GM12865 (cell line): Measurements from ENCODE around the gene PPP1R36.

Source experiments
- DNase-seq: peaks from one replicate; pipeline ENCODE4 v3.0.0; 2010; ENCODE audit warnings: low read depth
- H3K4me3 ChIP-seq: 2 replicates; pipeline ENCODE4 v1.5.1; 2011; ENCODE audit warnings: mild to moderate bottlenecking, low read depth, low read length, control low read depth
- CTCF ChIP-seq: IDR thresholded peaks from 2 replicates; pipeline ENCODE4 v1.5.1; 2011; ENCODE audit warnings: low read length, control low read depth, low read depth, inconsistent platforms; ENCODE audit not compliant: insufficient read depth; ENCODE audit errors: missing control alignments

Gene PPP1R36

DNA sequence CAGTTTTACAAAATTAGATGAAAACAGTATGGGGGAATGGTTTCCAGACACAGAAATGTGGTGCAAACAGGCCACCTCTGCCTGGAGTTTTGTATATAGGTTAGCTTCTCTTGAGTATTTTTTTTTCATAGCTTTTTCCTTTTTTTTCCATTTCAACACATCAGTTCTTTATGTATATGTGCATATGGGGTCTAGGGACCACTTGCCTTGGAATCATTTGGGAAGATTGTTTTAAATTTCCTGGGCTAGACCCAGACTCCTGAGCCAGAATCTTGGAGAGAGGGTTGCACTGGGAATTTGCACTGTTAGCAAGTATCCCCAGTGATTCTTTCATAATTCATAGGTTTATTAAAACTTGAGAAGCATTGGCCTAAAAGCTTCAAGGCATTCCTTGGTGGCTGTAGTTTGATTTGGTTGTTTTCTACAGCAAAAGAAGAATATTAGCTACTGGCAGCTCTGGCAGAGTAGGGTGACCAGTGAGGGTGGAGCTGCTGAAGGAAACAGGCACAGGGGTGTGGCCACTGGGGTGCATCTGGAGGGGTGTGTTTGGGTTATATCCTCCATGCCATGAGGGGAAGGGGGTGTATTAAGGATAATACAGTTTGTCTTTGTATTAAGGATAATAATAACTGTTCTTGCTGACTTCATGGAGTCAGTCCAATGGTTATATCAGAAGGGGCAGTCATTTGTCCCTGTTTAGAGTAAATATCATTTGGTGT lies 22.8 kb downstream of the PPP1R36 start:
- no peak for DNase-seq
- no peak for TF ChIP-seq CTCF
- no peak overlapping the region for H3K4me3 ChIP-seq

DNA sequence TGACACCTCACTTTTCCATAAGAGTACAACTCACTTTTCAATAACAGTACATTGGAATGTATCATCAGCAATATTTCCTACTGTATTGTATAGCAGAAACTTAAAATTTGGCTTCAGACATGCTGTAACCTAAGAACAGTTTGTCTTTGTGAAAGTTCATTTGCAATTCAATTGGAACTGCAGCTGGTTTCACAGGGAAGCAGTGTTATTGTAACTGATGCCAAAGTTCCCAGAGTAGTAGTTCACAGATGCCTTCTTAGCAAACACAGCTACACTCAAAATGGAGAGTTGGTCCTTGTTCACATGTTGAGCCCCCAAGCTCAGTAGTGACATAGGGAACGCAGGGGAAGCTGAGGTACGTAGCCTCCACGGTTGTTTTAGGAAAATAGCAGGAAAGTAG lies 23.3 kb downstream of the PPP1R36 start:
- no peak overlapping the region for H3K4me3 ChIP-seq
- no peak for TF ChIP-seq CTCF
- no peak for DNase-seq

DNA sequence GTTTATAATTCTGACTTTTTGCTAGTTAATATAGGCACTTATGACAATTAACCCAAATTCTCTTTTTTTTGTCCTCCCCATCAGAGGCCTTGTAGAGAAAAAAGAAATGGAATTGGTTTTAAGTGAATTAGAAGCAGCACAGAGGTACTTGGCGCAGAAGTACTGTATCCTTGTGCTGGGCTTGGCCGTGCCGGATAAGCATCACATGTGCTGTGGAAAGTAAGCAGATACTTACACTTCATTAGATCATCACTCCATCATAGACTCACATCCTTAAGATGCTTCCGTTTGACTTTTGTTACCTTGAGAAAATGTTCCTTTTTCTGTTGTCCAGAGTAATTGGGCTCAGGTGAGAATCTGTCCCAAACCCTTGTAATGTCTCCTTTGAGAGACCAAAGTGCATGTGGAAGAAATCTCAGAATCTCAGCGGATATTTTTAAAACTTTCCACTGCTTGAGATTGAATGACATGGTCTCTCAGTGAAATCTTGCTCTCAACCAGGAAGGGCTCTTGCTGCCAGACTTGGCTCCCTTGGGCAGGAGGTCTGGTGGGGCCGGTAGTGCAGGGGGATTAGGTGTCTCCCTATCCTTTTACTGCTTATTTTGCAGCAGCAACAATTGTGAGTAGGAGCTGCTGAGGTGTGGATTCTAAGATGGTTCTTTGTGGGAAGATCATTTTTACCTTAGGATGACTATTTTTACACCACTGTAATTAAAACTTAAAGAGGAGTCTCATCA lies 24.8 kb downstream of the PPP1R36 start:
- TF ChIP-seq CTCF, result no peak
- no peak overlapping the region for H3K4me3 ChIP-seq

DNA sequence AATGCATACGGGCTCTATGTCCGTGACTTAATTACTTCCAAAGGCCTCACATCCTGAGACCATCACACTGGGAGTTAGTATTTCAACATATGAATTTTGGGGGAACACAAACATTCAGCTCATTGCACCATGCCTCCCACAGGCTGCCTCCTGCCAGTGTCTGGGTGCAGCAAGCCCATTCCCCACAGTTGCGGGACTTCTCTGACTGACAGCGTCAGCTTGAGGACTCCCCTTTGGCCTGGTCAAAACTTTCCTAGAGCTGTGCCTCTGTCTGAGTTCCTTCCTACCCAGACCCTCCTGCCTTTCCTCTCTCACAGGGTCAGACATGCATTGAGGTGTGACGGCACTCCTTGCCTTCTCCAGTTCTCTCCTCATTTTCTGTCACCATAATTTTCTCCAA lies 27.4 kb downstream of the PPP1R36 start:
- no peak overlapping the region for H3K4me3 ChIP-seq
- TF ChIP-seq CTCF, result no peak
- no peak for DNase-seq

More for the DNA sequence above, 24.8 kb downstream of the PPP1R36 start:
- DNase-seq, result no peak

GRCh38 chr14:64580467-64580866 lies 30.7 kb downstream of the PPP1R36 start:
- DNase-seq, result no peak
- no peak overlapping the region for H3K4me3 ChIP-seq
- TF ChIP-seq CTCF, result no peak

DNA sequence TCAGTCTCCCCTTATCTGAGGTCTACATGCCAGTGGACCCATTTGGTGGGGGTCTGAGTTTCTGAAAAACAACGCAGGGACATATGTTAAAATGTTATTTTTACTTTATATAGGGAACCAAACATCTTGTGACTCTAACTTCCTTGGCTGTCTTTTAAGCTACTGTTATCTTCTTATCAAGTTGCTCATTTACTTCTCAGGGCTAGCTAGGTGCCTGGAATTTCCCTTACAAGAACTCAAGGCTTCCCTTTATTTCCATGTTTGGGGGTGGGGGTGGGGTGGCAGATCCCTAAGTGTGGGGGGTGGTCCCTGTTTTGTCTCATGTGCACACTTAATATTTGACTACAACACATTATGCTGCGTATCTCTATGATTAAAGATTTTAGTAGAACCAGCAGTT lies 31.6 kb downstream of the PPP1R36 start:
- DNase-seq, result no peak
- H3K4me3 ChIP-seq, result no peak overlapping the region
- TF ChIP-seq CTCF, result no peak
